ENCODE measurements around the gene ZFPM1.

- TF ChIP-seq, protein P1, sequence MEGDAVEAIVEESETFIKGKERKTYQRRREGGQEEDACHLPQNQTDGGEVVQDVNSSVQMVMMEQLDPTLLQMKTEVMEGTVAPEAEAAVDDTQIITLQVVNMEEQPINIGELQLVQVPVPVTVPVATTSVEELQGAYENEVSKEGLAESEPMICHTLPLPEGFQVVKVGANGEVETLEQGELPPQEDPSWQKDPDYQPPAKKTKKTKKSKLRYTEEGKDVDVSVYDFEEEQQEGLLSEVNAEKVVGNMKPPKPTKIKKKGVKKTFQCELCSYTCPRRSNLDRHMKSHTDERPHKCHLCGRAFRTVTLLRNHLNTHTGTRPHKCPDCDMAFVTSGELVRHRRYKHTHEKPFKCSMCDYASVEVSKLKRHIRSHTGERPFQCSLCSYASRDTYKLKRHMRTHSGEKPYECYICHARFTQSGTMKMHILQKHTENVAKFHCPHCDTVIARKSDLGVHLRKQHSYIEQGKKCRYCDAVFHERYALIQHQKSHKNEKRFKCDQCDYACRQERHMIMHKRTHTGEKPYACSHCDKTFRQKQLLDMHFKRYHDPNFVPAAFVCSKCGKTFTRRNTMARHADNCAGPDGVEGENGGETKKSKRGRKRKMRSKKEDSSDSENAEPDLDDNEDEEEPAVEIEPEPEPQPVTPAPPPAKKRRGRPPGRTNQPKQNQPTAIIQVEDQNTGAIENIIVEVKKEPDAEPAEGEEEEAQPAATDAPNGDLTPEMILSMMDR (conservative IDR thresholded peaks at IDR 0.05), result no peak
- TF ChIP-seq ZFX (IDR thresholded peaks at IDR 0.05), result no peak
Measured at GRCh38 chr16:88529596-88529995, 76.5 kb downstream of the ZFPM1 start.
